Naive thymus-derived CD4-positive, alpha-beta T cell (primary cell): ENCODE measurements around the gene SOX4. TPM values are rescaled to one million over a fixed set of nuclear protein-coding genes. Genes with fewer than 3 reads are reported as not detected.

Experiments
- ATAC-seq: fragments of 150-1000 bp; cut with Tn5 transposase; 2 replicates; pipeline ENCODE4 v1.10.0; 2021; ENCODE audit warnings: mild to moderate bottlenecking, moderate library complexity
- CTCF ChIA-PET: fragments of 350-600 bp; sonication (Branson Sonifier 250); formaldehyde crosslinking; loops from one replicate; lab custom pipeline; 2021; ENCODE audit warnings: antibody characterized with exemption; lab: Charles Lee
- POLR2A ChIA-PET: fragments of 350-600 bp; sonication (Branson Sonifier 250); formaldehyde crosslinking; loops from one replicate; lab custom pipeline; 2021; ENCODE audit warnings: antibody characterized with exemption, inconsistent platforms; lab: Charles Lee
- DNase-seq, 9 donors: peaks; one replicate each; pipeline versions ENCODE4 v3.0.0 to v3.0.0-alpha.2; 2020 to 2022; ENCODE audit warnings: mixed read lengths in 1 of 9
- H3K27ac ChIP-seq: one replicate; pipeline ENCODE4 v1.7.0; 2013; ENCODE audit warnings: mild to moderate bottlenecking, low read depth, low read length, moderate library complexity
- H3K27me3 ChIP-seq, 2 donors: one replicate each; pipeline ENCODE4 v1.7.0; 2013; ENCODE audit warnings: low read length in 2 of 2, mild to moderate bottlenecking in 2 of 2, moderate library complexity in 2 of 2; ENCODE audit not compliant: control insufficient read depth in 2 of 2, insufficient read depth in 2 of 2
- H3K36me3 ChIP-seq, 3 experiments: 1 replicate in 2 of 3; 2 replicates in 1 of 3; pipeline ENCODE4 v1.7.0; 2013; ENCODE audit warnings: low read length in 3 of 3, mild to moderate bottlenecking in 3 of 3, moderate library complexity in 1 of 3; ENCODE audit not compliant: insufficient read depth in 3 of 3, control insufficient read depth in 2 of 3
- H3K4me1 ChIP-seq, 2 donors: one replicate each; pipeline ENCODE4 v1.7.0; 2013; ENCODE audit warnings: low read length in 2 of 2, mild to moderate bottlenecking in 2 of 2, moderate library complexity in 1 of 2; ENCODE audit not compliant: control insufficient read depth in 2 of 2, insufficient read depth in 2 of 2
- H3K4me3 ChIP-seq: 2 replicates; pipeline ENCODE4 v1.7.0; 2013; ENCODE audit warnings: mild to moderate bottlenecking, low read length
- H3K9me3 ChIP-seq, 3 experiments: 1 replicate in 2 of 3; 2 replicates in 1 of 3; pipeline ENCODE4 v1.7.0; 2013; ENCODE audit warnings: low read length in 3 of 3; ENCODE audit not compliant: control insufficient read depth in 2 of 3
- H3K27ac Mint-ChIP-seq, 9 donors: one replicate each; pipeline ENCODE4 v1.8.0; 2020 to 2022; ENCODE audit warnings: mixed read lengths in 9 of 9, mild to moderate bottlenecking in 8 of 9, moderate library complexity in 5 of 9, inconsistent platforms in 2 of 9
- H3K27me3 Mint-ChIP-seq, 5 donors: one replicate each; pipeline ENCODE4 v1.8.0; 2021 to 2022; ENCODE audit warnings: mixed read lengths in 5 of 5, mild to moderate bottlenecking in 1 of 5
- H3K36me3 Mint-ChIP-seq, 5 donors: one replicate each; pipeline ENCODE4 v1.8.0; 2020 to 2022; ENCODE audit warnings: mixed read lengths in 5 of 5, mild to moderate bottlenecking in 3 of 5, inconsistent platforms in 1 of 5
- H3K4me1 Mint-ChIP-seq, 7 donors: one replicate each; pipeline ENCODE4 v1.8.0; 2020 to 2022; ENCODE audit warnings: mixed read lengths in 7 of 7, mild to moderate bottlenecking in 3 of 7, inconsistent platforms in 1 of 7
- H3K4me3 Mint-ChIP-seq, 10 donors: one replicate each; pipeline ENCODE4 v1.8.0; 2020 to 2022; ENCODE audit warnings: mild to moderate bottlenecking in 10 of 10, mixed read lengths in 10 of 10, moderate library complexity in 6 of 10, inconsistent platforms in 2 of 10
- H3K9me3 Mint-ChIP-seq, 11 donors: one replicate each; pipeline ENCODE4 v1.8.0; 2020 to 2022; ENCODE audit warnings: mixed read lengths in 11 of 11, mild to moderate bottlenecking in 4 of 11, inconsistent platforms in 1 of 11, moderate library complexity in 1 of 11
- intact Hi-C, 2 donors: fragments of 100-400 bp; cut with micrococcal nuclease; formaldehyde crosslinking; loops; one replicate each; pipeline ENCODE4 v1.15.1; 2023
- polyA plus RNA-seq, 2 donors: library from polyadenylated mRNA; unstranded; fragments of 300-500 nt; fragmentation: Illumina TruSeq; gene quantifications; one replicate each; pipeline ENCODE4 v1.2.3, GENCODE V29; 2021
- total RNA-seq, 6 experiments: library from RNA in 5 of 6; stranded (reverse) in 5 of 6; gene quantifications; 1 replicate in 5 of 6; 2 replicates in 1 of 6; pipeline ENCODE4 v1.2.3 and lab custom pipeline; 2021 to 2026

Gene SOX4
- total and polyA plus RNA-seq, 7 experiments from 2014 or later: 0.73 to 11.0 (median 1.4) TPM

- H3K27ac ChIP-seq: no peak overlapping the region
- no peak overlapping the region for H3K4me3 ChIP-seq
- intact Hi-C loops: no loop called here
- peaks cover 0 to 4% (median 2%) of the 10 kb centered on the region in 5 donors for H3K27me3 Mint-ChIP-seq
- ATAC-seq: no peak
- H3K4me3 Mint-ChIP-seq: no peak overlapping the region
- H3K36me3 ChIP-seq: no peaks in the 10 kb centered on the region
- H3K27me3 ChIP-seq: no peaks in the 10 kb centered on the region
- H3K9me3 Mint-ChIP-seq: no peaks in the 10 kb centered on the region
- H3K9me3 ChIP-seq: no peaks in the 10 kb centered on the region
- no peaks in the 10 kb centered on the region for H3K4me1 Mint-ChIP-seq
- DNase-seq: no peak
- ChIA-PET CTCF (no interaction called here), POLR2A (no interaction called here)
- no peaks in the 10 kb centered on the region for H3K36me3 Mint-ChIP-seq
- no peak overlapping the region for H3K27ac Mint-ChIP-seq
- no peaks in the 10 kb centered on the region for H3K4me1 ChIP-seq
Observed at GRCh38 chr6:21559238-21559637, 34.3 kb upstream of the SOX4 start.

DNA sequence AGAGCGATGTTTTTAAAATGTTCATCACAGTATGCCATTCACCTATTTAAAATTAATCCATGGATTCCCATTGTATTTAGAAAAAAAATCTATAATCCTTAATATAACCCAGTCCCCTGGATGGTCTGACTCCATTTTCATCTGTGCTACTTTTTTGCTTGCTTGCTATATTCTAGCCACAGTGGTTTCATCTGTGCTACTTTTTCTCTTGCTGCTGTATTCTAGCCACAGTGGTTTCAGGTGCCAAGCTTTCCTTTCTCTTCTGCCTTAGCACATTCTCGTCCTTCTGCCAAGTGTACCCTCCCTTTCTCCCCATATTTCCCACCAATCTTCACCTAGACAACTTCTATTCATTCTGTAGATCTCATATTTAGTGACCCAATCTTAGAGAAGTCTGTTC is 33.3 kb upstream of the SOX4 start:
- Histone ChIP-seq H3K27me3 (no peaks in the 10 kb centered on the region), H3K9me3 (no peaks in the 10 kb centered on the region), H3K4me1 (no peaks in the 10 kb centered on the region), H3K36me3 (no peaks in the 10 kb centered on the region), H3K27ac (no peak overlapping the region), H3K4me3 (no peak overlapping the region)
- DNase-seq: no peak
- POLR2A ChIA-PET: no interaction called here
- CTCF ChIA-PET: no interaction called here
- Mint-ChIP-seq H3K4me3 (no peak overlapping the region), H3K4me1 (no peaks in the 10 kb centered on the region), H3K9me3 (no peaks in the 10 kb centered on the region), H3K27me3 (no peaks in the 10 kb centered on the region), H3K36me3 (no peaks in the 10 kb centered on the region), H3K27ac (no peak overlapping the region)
- no peak for ATAC-seq
- intact Hi-C loops: no loop called here

DNA sequence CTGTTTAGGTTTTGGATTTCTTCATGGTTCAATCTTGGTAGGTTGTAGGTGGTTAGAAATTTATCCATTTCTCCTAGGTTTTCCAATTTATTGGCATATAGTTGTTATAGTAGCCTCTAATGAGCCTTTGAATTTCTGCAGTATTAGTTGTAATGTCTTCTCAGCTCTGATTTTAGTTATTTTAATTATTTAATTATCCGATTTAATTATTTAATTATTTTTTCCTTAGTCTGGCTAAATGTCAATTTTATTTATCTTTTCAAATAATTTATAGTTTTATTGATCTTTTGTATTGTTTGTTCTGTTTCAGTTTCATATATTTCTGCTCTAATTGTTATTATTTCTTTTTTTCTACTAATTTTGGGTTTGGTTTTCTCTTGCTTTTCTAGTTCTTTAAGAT is 28.1 kb upstream of the SOX4 start:
- H3K27ac Mint-ChIP-seq: no peak overlapping the region
- H3K4me3 ChIP-seq: no peak overlapping the region
- no peaks in the 10 kb centered on the region for H3K36me3 Mint-ChIP-seq
- H3K9me3 Mint-ChIP-seq: peaks cover 0 to 2% (median 0%) of the 10 kb centered on the region in 11 donors
- no peaks in the 10 kb centered on the region for H3K9me3 ChIP-seq
- no peaks in the 10 kb centered on the region for H3K4me1 ChIP-seq
- ATAC-seq (no peak), DNase-seq (no peak)
- H3K4me1 Mint-ChIP-seq: no peaks in the 10 kb centered on the region
- POLR2A ChIA-PET: no interaction called here
- CTCF ChIA-PET: no interaction called here
- no peaks in the 10 kb centered on the region for H3K27me3 ChIP-seq
- peaks cover 3 to 19% (median 16%) of the 10 kb centered on the region in 5 donors for H3K27me3 Mint-ChIP-seq
- intact Hi-C loops: no loop called here
- H3K4me3 Mint-ChIP-seq: no peak overlapping the region
- H3K36me3 ChIP-seq: no peaks in the 10 kb centered on the region
- no peak overlapping the region for H3K27ac ChIP-seq

DNA sequence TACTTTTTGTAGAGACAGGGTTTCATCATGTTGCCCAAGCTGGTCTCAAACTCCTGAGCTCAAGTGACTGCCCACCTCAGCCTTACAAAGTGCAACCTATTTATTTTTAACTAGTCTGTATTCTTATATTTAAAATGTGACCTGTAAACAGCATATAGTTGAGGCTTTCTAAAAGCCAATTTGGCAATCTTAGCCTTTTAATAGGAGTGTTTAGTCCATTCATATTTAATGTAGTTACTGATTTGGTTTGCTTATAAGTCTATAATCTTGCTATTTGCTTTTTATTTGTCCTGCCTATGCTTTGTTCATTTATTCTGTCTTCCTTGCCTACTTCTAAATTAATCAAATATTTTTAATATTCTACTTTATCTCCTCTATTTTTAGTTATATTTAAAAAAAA is 15.0 kb upstream of the SOX4 start:
- H3K27me3 ChIP-seq: no peaks in the 10 kb centered on the region
- H3K9me3 Mint-ChIP-seq: peaks cover 0 to 43% (median 14%) of the 10 kb centered on the region in 11 donors
- POLR2A ChIA-PET: no interaction called here
- H3K36me3 Mint-ChIP-seq: peaks cover 0 to 9% (median 7%) of the 10 kb centered on the region in 5 donors
- no peak overlapping the region for H3K4me3 Mint-ChIP-seq
- H3K4me1 Mint-ChIP-seq: no peaks in the 10 kb centered on the region
- H3K4me3 ChIP-seq: no peak overlapping the region
- H3K4me1 ChIP-seq: no peaks in the 10 kb centered on the region
- H3K9me3 ChIP-seq: no peaks in the 10 kb centered on the region
- DNase-seq (no peak), ATAC-seq (no peak)
- H3K27ac ChIP-seq: no peak overlapping the region
- no peak overlapping the region for H3K27ac Mint-ChIP-seq
- H3K36me3 ChIP-seq: no peaks in the 10 kb centered on the region
- H3K27me3 Mint-ChIP-seq: peaks cover 5 to 19% (median 16%) of the 10 kb centered on the region in 5 donors
- CTCF ChIA-PET: interaction anchor here (0.7 kb wide), 1 partner anchor 9 kb away, joined by 3 read pairs; no protein-coding TSS in a partner anchor
- intact Hi-C loops: no loop called here

- ChIA-PET CTCF (interaction anchor here (0.7 kb wide), 1 partner anchor 994 kb away, joined by 7 read pairs; no protein-coding TSS in a partner anchor), POLR2A (no interaction called here)
- no peak overlapping the region for H3K4me3 ChIP-seq
- H3K9me3 ChIP-seq: no peaks in the 10 kb centered on the region
- no peak overlapping the region for H3K27ac ChIP-seq
- H3K27me3 Mint-ChIP-seq: peaks cover 15 to 35% (median 30%) of the 10 kb centered on the region in 5 donors
- peaks cover 0 to 9% (median 7%) of the 10 kb centered on the region in 5 donors for H3K36me3 Mint-ChIP-seq
- H3K4me1 ChIP-seq: peaks cover 0 to under 1% of the 10 kb centered on the region in 2 donors
- intact Hi-C loops: no loop called here
- no peak overlapping the region for H3K4me3 Mint-ChIP-seq
- H3K9me3 Mint-ChIP-seq: peaks cover 0 to 41% (median 14%) of the 10 kb centered on the region in 11 donors
- H3K27ac Mint-ChIP-seq: no peak overlapping the region
- DNase-seq: no peak
- H3K36me3 ChIP-seq: no peaks in the 10 kb centered on the region
- H3K4me1 Mint-ChIP-seq: peaks cover 0 to 10% (median 4%) of the 10 kb centered on the region in 7 donors
- no peak for ATAC-seq
- H3K27me3 ChIP-seq: no peaks in the 10 kb centered on the region
Observed at GRCh38 chr6:21582651-21583050, 10.9 kb upstream of the SOX4 start.

GRCh38 chr6:21586300-21586699 is 7.3 kb upstream of the SOX4 start:
- H3K36me3 Mint-ChIP-seq: peaks cover 0 to 9% (median 0%) of the 10 kb centered on the region in 5 donors
- intact Hi-C loops: loop anchor here (5.0 kb wide), 3 partner anchors 59 to 799 kb away; no protein-coding TSS in a partner anchor
- H3K27me3 Mint-ChIP-seq: peaks cover 21 to 58% (median 39%) of the 10 kb centered on the region in 5 donors
- no peak for DNase-seq
- H3K9me3 ChIP-seq: no peaks in the 10 kb centered on the region
- H3K9me3 Mint-ChIP-seq: peaks cover 0 to 18% (median 10%) of the 10 kb centered on the region in 11 donors
- CTCF ChIA-PET: no interaction called here
- H3K36me3 ChIP-seq: peaks cover 0 to 6% (median 0%) of the 10 kb centered on the region in 3 experiments
- POLR2A ChIA-PET: no interaction called here
- peaks cover 0 to 18% (median 13%) of the 10 kb centered on the region in 7 donors for H3K4me1 Mint-ChIP-seq
- no peak for ATAC-seq
- H3K4me1 ChIP-seq: peaks cover 0 to 7% of the 10 kb centered on the region in 2 donors
- H3K27me3 ChIP-seq: no peaks in the 10 kb centered on the region
- H3K4me3 ChIP-seq: no peak overlapping the region
- H3K27ac Mint-ChIP-seq: no peak overlapping the region
- peak overlapping the region in 8 of 10 donors; percentile 17 to 98 (median 59) for H3K4me3 Mint-ChIP-seq
- H3K27ac ChIP-seq: no peak overlapping the region

GRCh38 chr6:21586740-21587178 is 6.8 kb upstream of the SOX4 start:
- Histone ChIP-seq H3K36me3 (peaks cover 0 to 6% (median 0%) of the 10 kb centered on the region in 3 experiments), H3K27ac (no peak overlapping the region), H3K27me3 (no peaks in the 10 kb centered on the region), H3K9me3 (no peaks in the 10 kb centered on the region), H3K4me1 (peaks cover 0 to 7% of the 10 kb centered on the region in 2 donors), H3K4me3 (no peak overlapping the region)
- H3K4me3 Mint-ChIP-seq: peak overlapping the region; percentile 55 to 98 (median 93)
- ChIA-PET CTCF (no interaction called here), POLR2A (no interaction called here)
- H3K4me1 Mint-ChIP-seq: peaks cover 0 to 18% (median 13%) of the 10 kb centered on the region in 7 donors
- no peak overlapping the region for H3K27ac Mint-ChIP-seq
- H3K27me3 Mint-ChIP-seq: peaks cover 22 to 58% (median 39%) of the 10 kb centered on the region in 5 donors
- DNase-seq (no peak), ATAC-seq (no peak)
- H3K9me3 Mint-ChIP-seq: peaks cover 0 to 14% (median 10%) of the 10 kb centered on the region in 11 donors
- intact Hi-C loops: loop anchor here (5.0 kb wide), 3 partner anchors 59 to 799 kb away; no protein-coding TSS in a partner anchor
- H3K36me3 Mint-ChIP-seq: peaks cover 0 to 9% (median 0%) of the 10 kb centered on the region in 5 donors
